Ascending aorta (tissue), 2 donors: Measurements from ENCODE around the gene TRAF2. TPM values are rescaled to one million over a fixed set of nuclear protein-coding genes. Genes with fewer than 3 reads are reported as not detected.

Experiments used
- DNase-seq, 2 donors: peaks; one replicate each; pipeline ENCODE4 v3.0.0-alpha.2; 2019; ENCODE audit warnings: low spot score in 2 of 2
- H3K27ac ChIP-seq, 2 donors: fragments of 200-600 bp; sonication (generic); one replicate each; pipeline ENCODE4 v1.5.1; 2016 to 2017; ENCODE audit warnings: mild to moderate bottlenecking in 1 of 2
- H3K27me3 ChIP-seq: fragments of 200-600 bp; sonication (generic); one replicate; pipeline ENCODE4 v1.5.1; 2017
- H3K36me3 ChIP-seq, 2 donors: fragments of 200-600 bp; sonication (generic); one replicate each; pipeline ENCODE4 v1.5.1; 2016
- H3K4me1 ChIP-seq, 2 donors: fragments of 200-600 bp; sonication (generic); one replicate each; pipeline ENCODE4 v1.5.1; 2016 to 2017; ENCODE audit warnings: mild to moderate bottlenecking in 1 of 2
- H3K4me3 ChIP-seq, 2 donors: fragments of 200-600 bp; sonication (generic); one replicate each; pipeline ENCODE4 v1.5.1; 2016 to 2017; ENCODE audit warnings: mild to moderate bottlenecking in 1 of 2
- H3K9me3 ChIP-seq, 2 donors: fragments of 200-600 bp; sonication (generic); one replicate each; pipeline ENCODE4 v1.5.1; 2016
- CTCF ChIP-seq, 3 experiments: fragments of 200-600 bp in 2 of 3; fragments of 450-650 bp in 1 of 3; sonication (generic) in 2 of 3; IDR thresholded peaks; one replicate each; pipeline ENCODE4 v1.5.1; 2016 to 2019; ENCODE audit warnings: antibody characterized with exemption in 3 of 3, mild to moderate bottlenecking in 1 of 3, moderate library complexity in 1 of 3
- intact Hi-C: fragments of 100-400 bp; cut with DNase I; formaldehyde crosslinking; loops from one replicate; pipeline ENCODE4 v1.15.1; 2023
- total RNA-seq: library from RNA; depleted of rRNA; stranded (reverse); fragments of >200 nt; gene quantifications from one replicate; pipeline ENCODE4 v1.1.0, GENCODE V29; 2016

The TRAF2 gene
- total RNA-seq, 1 donor from 2014 or later: 4.4 TPM

- peaks cover 5 to 7% of the 10 kb centered on the region in 2 donors for H3K4me1 ChIP-seq
- H3K36me3 ChIP-seq: no peaks in the 10 kb centered on the region
- DNase-seq: no peak
- TF ChIP-seq CTCF (IDR thresholded peaks at IDR 0.05): no peak
- no peak overlapping the region for H3K4me3 ChIP-seq
- intact Hi-C loops: no loop called here
- H3K9me3 ChIP-seq: no peaks in the 10 kb centered on the region
- H3K27ac ChIP-seq: no peak overlapping the region
- no peaks in the 10 kb centered on the region for H3K27me3 ChIP-seq
These were observed 70.3 kb downstream of the TRAF2 start for GRCh38 chr9:136956604-136957003.

- H3K9me3 ChIP-seq: no peaks in the 10 kb centered on the region
- intact Hi-C loops: no loop called here
- no peaks in the 10 kb centered on the region for H3K36me3 ChIP-seq
- no peak for TF ChIP-seq CTCF (IDR thresholded peaks at IDR 0.05)
- no peaks in the 10 kb centered on the region for H3K27me3 ChIP-seq
- H3K4me1 ChIP-seq: peaks cover 5 to 14% of the 10 kb centered on the region in 2 donors
- DNase-seq: no peak
- H3K27ac ChIP-seq: no peak overlapping the region
- no peak overlapping the region for H3K4me3 ChIP-seq
These were observed 71.1 kb downstream of the TRAF2 start for GRCh38 chr9:136957461-136957860.

GRCh38 chr9:136957901-136958300 lies 71.6 kb downstream of the TRAF2 start:
- H3K27me3 ChIP-seq: no peaks in the 10 kb centered on the region
- H3K9me3 ChIP-seq: no peaks in the 10 kb centered on the region
- H3K27ac ChIP-seq: no peak overlapping the region
- no peak for DNase-seq
- no peaks in the 10 kb centered on the region for H3K36me3 ChIP-seq
- H3K4me1 ChIP-seq: peaks cover 5 to 14% of the 10 kb centered on the region in 2 donors
- H3K4me3 ChIP-seq: no peak overlapping the region
- TF ChIP-seq CTCF (IDR thresholded peaks at IDR 0.05): no peak
- intact Hi-C loops: no loop called here

GRCh38 chr9:136958473-136958872 lies 72.2 kb downstream of the TRAF2 start:
- intact Hi-C loops: no loop called here
- no peak overlapping the region for H3K4me3 ChIP-seq
- H3K36me3 ChIP-seq: no peaks in the 10 kb centered on the region
- no peaks in the 10 kb centered on the region for H3K27me3 ChIP-seq
- no peak for DNase-seq
- no peak overlapping the region for H3K27ac ChIP-seq
- TF ChIP-seq CTCF (IDR thresholded peaks at IDR 0.05): no peak
- H3K9me3 ChIP-seq: no peaks in the 10 kb centered on the region
- peaks cover 5 to 14% of the 10 kb centered on the region in 2 donors for H3K4me1 ChIP-seq

GRCh38 chr9:136958898-136959850 lies 72.9 kb downstream of the TRAF2 start:
- no peak for DNase-seq
- intact Hi-C loops: no loop called here
- H3K27ac ChIP-seq: no peak overlapping the region
- no peak for TF ChIP-seq CTCF (IDR thresholded peaks at IDR 0.05)
- no peaks in the 10 kb centered on the region for H3K36me3 ChIP-seq
- no peaks in the 10 kb centered on the region for H3K27me3 ChIP-seq
- H3K4me1 ChIP-seq: peaks cover 5 to 14% of the 10 kb centered on the region in 2 donors
- no peaks in the 10 kb centered on the region for H3K9me3 ChIP-seq
- H3K4me3 ChIP-seq: no peak overlapping the region
